MCF 10A (cell line): ENCODE data around the gene PTPN20. TPM values are rescaled to one million over a fixed set of nuclear protein-coding genes. Genes with fewer than 3 reads are reported as not detected.

Experiments used
- BruUV-seq: library from RNA; stranded (reverse); fragments of 400-500 nt; replicated peaks from 2 replicates; lab custom pipeline; 2021; lab: Mats Ljungman, UMichigan
- CTCF ChIA-PET: fragments of 300-600 bp; sonication (Branson Sonifier 250); formaldehyde crosslinking; extraction: SDS; loops from one replicate; lab custom pipeline; 2021; ENCODE audit warnings: antibody characterized with exemption, inconsistent platforms; lab: Yijun Ruan, JAX
- POLR2A ChIA-PET: fragments of 300-600, 350-650 bp; sonication (Branson Sonifier 250); formaldehyde crosslinking; extraction: SDS; loops from one replicate; lab custom pipeline; 2020; ENCODE audit warnings: antibody characterized with exemption, inconsistent platforms; lab: Yijun Ruan, JAX
- DNase-seq: peaks from one replicate; pipeline ENCODE4 v3.0.0-alpha.2; 2018; ENCODE audit not compliant: unreplicated experiment
- H3K27ac Mint-ChIP-seq: one replicate; pipeline ENCODE4 v1.8.0; 2022; ENCODE audit warnings: mild to moderate bottlenecking, low read depth, mixed read lengths; ENCODE audit not compliant: unreplicated experiment
- H3K27me3 Mint-ChIP-seq: one replicate; pipeline ENCODE4 v1.8.0; 2022; ENCODE audit warnings: mixed read lengths; ENCODE audit not compliant: insufficient read depth, unreplicated experiment
- H3K36me3 Mint-ChIP-seq: one replicate; pipeline ENCODE4 v1.8.0; 2022; ENCODE audit warnings: mild to moderate bottlenecking, moderate library complexity, mixed read lengths; ENCODE audit not compliant: insufficient read depth, unreplicated experiment
- H3K4me1 Mint-ChIP-seq: one replicate; pipeline ENCODE4 v1.8.0; 2022; ENCODE audit warnings: mixed read lengths; ENCODE audit not compliant: insufficient read depth, unreplicated experiment
- H3K4me3 Mint-ChIP-seq: one replicate; pipeline ENCODE4 v1.8.0; 2022; ENCODE audit warnings: mild to moderate bottlenecking, moderate library complexity, mixed read lengths; ENCODE audit not compliant: unreplicated experiment
- H3K9me3 Mint-ChIP-seq: one replicate; pipeline ENCODE4 v1.8.0; 2022; ENCODE audit warnings: mixed read lengths; ENCODE audit not compliant: unreplicated experiment
- intact Hi-C: fragments of 100-400 bp; cut with micrococcal nuclease; formaldehyde crosslinking; loops from 2 replicates; pipeline ENCODE4 v1.14.1; 2022
- total RNA-seq: library from RNA; stranded (reverse); gene quantifications from 2 replicates; pipeline ENCODE4 v1.2.3, GENCODE V29; 2022
- TF ChIP-seq, protein P1 (sequence below): fragments of 200-600 bp; IDR thresholded peaks from one replicate; pipeline ENCODE4 v1.8.0; 2022; ENCODE audit warnings: antibody characterized with exemption, mild to moderate bottlenecking; ENCODE audit not compliant: unreplicated experiment

PTPN20 gene
- total RNA-seq, 1 experiment from 2014 or later: 0.26 TPM

DNA sequence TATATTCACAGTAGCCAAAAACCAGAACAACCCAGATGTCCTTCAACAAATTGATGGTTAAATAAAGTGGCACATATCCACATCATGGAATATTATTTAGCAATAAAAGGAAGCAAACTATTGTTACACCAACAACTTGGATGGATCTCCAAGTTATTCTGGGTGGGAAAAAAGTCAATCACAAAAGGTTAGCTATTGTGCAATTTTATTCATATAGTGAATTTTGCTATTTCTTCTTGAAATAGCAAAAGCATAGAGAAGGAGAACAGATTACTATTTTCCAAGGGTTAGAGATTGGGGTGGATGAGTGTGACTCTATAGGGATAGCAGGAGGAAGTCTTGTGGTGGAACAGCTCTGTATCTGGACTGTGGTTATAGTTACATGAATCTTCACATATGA is 87.0 kb downstream of the PTPN20 start:
- H3K4me3 Mint-ChIP-seq: no peak overlapping the region
- H3K9me3 Mint-ChIP-seq: peaks cover 7% of the 10 kb centered on the region
- CTCF ChIA-PET: interaction anchor here (0.6 to 1.8 kb wide), 3 partner anchors 26 to 314 kb away, joined by 3 to 5 read pairs (median 5); no protein-coding TSS in a partner anchor
- TF ChIP-seq, protein P1, sequence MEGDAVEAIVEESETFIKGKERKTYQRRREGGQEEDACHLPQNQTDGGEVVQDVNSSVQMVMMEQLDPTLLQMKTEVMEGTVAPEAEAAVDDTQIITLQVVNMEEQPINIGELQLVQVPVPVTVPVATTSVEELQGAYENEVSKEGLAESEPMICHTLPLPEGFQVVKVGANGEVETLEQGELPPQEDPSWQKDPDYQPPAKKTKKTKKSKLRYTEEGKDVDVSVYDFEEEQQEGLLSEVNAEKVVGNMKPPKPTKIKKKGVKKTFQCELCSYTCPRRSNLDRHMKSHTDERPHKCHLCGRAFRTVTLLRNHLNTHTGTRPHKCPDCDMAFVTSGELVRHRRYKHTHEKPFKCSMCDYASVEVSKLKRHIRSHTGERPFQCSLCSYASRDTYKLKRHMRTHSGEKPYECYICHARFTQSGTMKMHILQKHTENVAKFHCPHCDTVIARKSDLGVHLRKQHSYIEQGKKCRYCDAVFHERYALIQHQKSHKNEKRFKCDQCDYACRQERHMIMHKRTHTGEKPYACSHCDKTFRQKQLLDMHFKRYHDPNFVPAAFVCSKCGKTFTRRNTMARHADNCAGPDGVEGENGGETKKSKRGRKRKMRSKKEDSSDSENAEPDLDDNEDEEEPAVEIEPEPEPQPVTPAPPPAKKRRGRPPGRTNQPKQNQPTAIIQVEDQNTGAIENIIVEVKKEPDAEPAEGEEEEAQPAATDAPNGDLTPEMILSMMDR: no peak
- H3K27ac Mint-ChIP-seq: no peak overlapping the region
- no peaks in the 10 kb centered on the region for H3K27me3 Mint-ChIP-seq
- BruUV-seq: no TSS peak
- DNase-seq: no peak
- H3K36me3 Mint-ChIP-seq: no peaks in the 10 kb centered on the region
- intact Hi-C loops: no loop called here
- POLR2A ChIA-PET: interaction anchor here (0.6 kb wide), 1 partner anchor 69 kb away, joined by 3 read pairs; no protein-coding TSS in a partner anchor
- H3K4me1 Mint-ChIP-seq: no peaks in the 10 kb centered on the region

DNA sequence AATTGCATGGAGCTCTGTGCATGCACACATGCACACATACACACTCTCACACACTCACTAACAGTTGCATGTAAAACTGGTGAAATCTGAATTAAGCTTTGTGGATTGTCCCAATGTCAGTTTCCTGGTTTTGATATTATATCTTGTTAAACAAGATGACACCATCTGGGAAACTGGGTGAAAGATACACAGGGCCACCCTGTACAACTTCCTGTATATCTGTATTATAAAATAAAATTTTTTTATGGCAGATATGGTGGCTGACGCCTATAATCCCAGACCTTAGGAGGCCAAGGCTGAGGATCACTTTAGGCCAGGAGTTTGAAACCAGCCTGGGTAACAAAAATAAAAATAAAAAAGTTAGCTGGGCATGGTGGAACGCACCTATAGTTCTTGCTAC is 87.4 kb downstream of the PTPN20 start:
- no peaks in the 10 kb centered on the region for H3K36me3 Mint-ChIP-seq
- no peaks in the 10 kb centered on the region for H3K27me3 Mint-ChIP-seq
- no peak for DNase-seq
- intact Hi-C loops: no loop called here
- no peak overlapping the region for H3K4me3 Mint-ChIP-seq
- TF ChIP-seq, protein P1: no peak
- ChIA-PET CTCF (interaction anchor here (0.6 to 1.3 kb wide), 3 partner anchors 26 to 1384 kb away, joined by 3 to 5 read pairs (median 3); no protein-coding TSS in a partner anchor), POLR2A (interaction anchor here (0.6 kb wide), 1 partner anchor 69 kb away, joined by 3 read pairs; no protein-coding TSS in a partner anchor)
- no peak overlapping the region for H3K27ac Mint-ChIP-seq
- peaks cover 7% of the 10 kb centered on the region for H3K9me3 Mint-ChIP-seq
- no peaks in the 10 kb centered on the region for H3K4me1 Mint-ChIP-seq
- no TSS peak for BruUV-seq

DNA sequence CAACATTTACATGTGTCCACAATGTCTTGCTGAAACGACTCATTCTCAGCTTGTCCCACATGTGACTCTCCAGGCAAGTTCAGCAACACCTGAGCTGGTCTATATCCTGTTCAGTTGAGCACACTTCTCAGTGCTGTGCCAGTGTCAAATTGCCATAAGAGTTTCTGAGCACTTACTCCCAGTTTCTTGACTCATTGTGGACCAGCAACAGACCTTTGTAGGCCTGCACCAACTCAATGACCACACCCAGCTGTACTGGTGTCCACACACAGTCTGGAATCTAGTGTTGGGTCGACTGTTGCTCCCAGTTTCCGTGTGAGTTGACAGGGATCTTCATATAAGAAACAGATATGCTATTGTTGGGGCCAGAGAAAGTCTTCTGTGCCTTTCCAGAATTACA is 88.0 kb downstream of the PTPN20 start:
- Mint-ChIP-seq H3K4me1 (no peaks in the 10 kb centered on the region), H3K4me3 (no peak overlapping the region), H3K27ac (no peak overlapping the region), H3K36me3 (no peaks in the 10 kb centered on the region), H3K27me3 (no peaks in the 10 kb centered on the region), H3K9me3 (peaks cover 7% of the 10 kb centered on the region)
- BruUV-seq: no TSS peak
- CTCF ChIA-PET: interaction anchor here (0.7 to 1.3 kb wide), 2 partner anchors 25 to 1384 kb away, joined by 3 to 5 read pairs; no protein-coding TSS in a partner anchor
- intact Hi-C loops: no loop called here
- TF ChIP-seq, protein P1: no peak
- POLR2A ChIA-PET: no interaction called here
- no peak for DNase-seq

DNA sequence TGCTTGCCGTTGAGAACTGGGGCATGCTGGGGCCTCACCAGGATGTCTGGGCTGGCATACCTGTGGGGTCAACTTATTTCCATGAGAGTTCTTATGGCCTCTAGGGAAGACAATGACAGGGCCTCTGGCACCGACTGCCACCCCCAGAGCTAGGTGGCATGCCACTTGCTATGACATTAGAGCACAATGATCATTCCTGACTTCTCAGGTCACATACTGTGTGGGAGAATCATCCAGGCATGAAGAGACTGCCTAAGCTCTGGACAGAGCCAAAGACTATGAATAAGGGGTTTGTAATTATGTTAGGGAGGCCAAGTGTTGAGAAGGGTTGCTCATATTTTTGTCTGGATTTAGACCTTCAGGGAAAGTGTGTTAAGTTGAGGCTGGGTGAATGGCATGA is 97.5 kb downstream of the PTPN20 start:
- POLR2A ChIA-PET: interaction anchor here (0.7 kb wide), 1 partner anchor 12 kb away, joined by 3 read pairs; no protein-coding TSS in a partner anchor
- intact Hi-C loops: no loop called here
- H3K36me3 Mint-ChIP-seq: peaks cover 5% of the 10 kb centered on the region
- H3K4me3 Mint-ChIP-seq: no peak overlapping the region
- H3K27ac Mint-ChIP-seq: no peak overlapping the region
- H3K27me3 Mint-ChIP-seq: peaks cover 61% of the 10 kb centered on the region
- no TSS peak for BruUV-seq
- DNase-seq: no peak
- TF ChIP-seq, protein P1: no peak
- CTCF ChIA-PET: interaction anchor here (1.4 to 2.1 kb wide), 2 partner anchors 16 to 39 kb away, joined by 6 to 10 read pairs; no protein-coding TSS in a partner anchor
- H3K9me3 Mint-ChIP-seq: no peaks in the 10 kb centered on the region
- no peaks in the 10 kb centered on the region for H3K4me1 Mint-ChIP-seq
